GM19025 (cell line): Measurements from ENCODE around the gene PYGB.
A peak's percentile ranks its signal among the peaks of the same experiment; 100 is the strongest.

Source experiments
- ATAC-seq: cut with Tn5 transposase; IDR thresholded peaks from one replicate; pipeline ENCODE4 v1.9.1; 2021; ENCODE audit warnings: mild to moderate bottlenecking, low read depth, moderate library complexity; ENCODE audit not compliant: unreplicated experiment

PYGB gene

GRCh38 chr20:25292176-25292891 is 44.4 kb downstream of the PYGB start:
- no peak for ATAC-seq

GRCh38 chr20:25293507-25293906 is 45.6 kb downstream of the PYGB start:
- no peak for ATAC-seq

GRCh38 chr20:25293910-25294458 is 46.1 kb downstream of the PYGB start:
- ATAC-seq: no peak

- no peak for ATAC-seq
Observed at GRCh38 chr20:25294459-25295385, 46.8 kb downstream of the PYGB start.

- ATAC-seq: no peak
Observed at GRCh38 chr20:25295386-25296093, 47.7 kb downstream of the PYGB start.

GRCh38 chr20:25296094-25297093 is 48.5 kb downstream of the PYGB start:
- ATAC-seq: no peak

GRCh38 chr20:25297141-25297905 is 49.4 kb downstream of the PYGB start:
- ATAC-seq: peak; percentile 65

GRCh38 chr20:25299806-25300205 is 51.9 kb downstream of the PYGB start:
- ATAC-seq: no peak

GRCh38 chr20:25300496-25301170 is 52.7 kb downstream of the PYGB start:
- no peak for ATAC-seq

GRCh38 chr20:25301357-25301920 is 53.6 kb downstream of the PYGB start:
- ATAC-seq: no peak

- no peak for ATAC-seq
Observed at GRCh38 chr20:25302596-25302995, 54.7 kb downstream of the PYGB start.

- ATAC-seq: no peak
Observed at GRCh38 chr20:25303292-25304024, 55.6 kb downstream of the PYGB start.

- no peak for ATAC-seq
Observed at GRCh38 chr20:25304025-25304549, 56.2 kb downstream of the PYGB start.

- no peak for ATAC-seq
Observed at GRCh38 chr20:25306991-25307903, 59.4 kb downstream of the PYGB start.

- no peak for ATAC-seq
Observed at GRCh38 chr20:25308083-25308491, 60.2 kb downstream of the PYGB start.
